Spleen (tissue), 7 donors: ENCODE results near the gene SARS2.

ENCODE experiments used
- CTCF ChIP-seq, 11 experiments: fragments of 200-600 bp in 7 of 11; fragments of 450-650 bp in 4 of 11; sonication (generic) in 4 of 11; IDR thresholded peaks in 8 of 11; conservative IDR thresholded peaks in 3 of 11; 1 replicate in 7 of 11; 2 replicates in 4 of 11; pipeline versions ENCODE4 v1.4.0 to v1.8.0; 2016 to 2021; ENCODE audit warnings: antibody characterized with exemption in 11 of 11, inconsistent platforms in 4 of 11, mild to moderate bottlenecking in 1 of 11
- POLR2A ChIP-seq, 3 donors: fragments of 450-650 bp; IDR thresholded peaks; one replicate each; pipeline ENCODE4 v1.5.1; 2017; ENCODE audit warnings: antibody characterized with exemption in 3 of 3, mild to moderate bottlenecking in 1 of 3
- POLR2AphosphoS5 ChIP-seq, 3 donors: sonication (generic); formaldehyde crosslinking; IDR thresholded peaks; one replicate each; pipeline ENCODE4 v1.5.1; 2017; ENCODE audit warnings: antibody characterized with exemption in 3 of 3
- donor health status: DM: no; HTN: no; CAD: no; lungs with moderate emphysema.
- donor health status: DM: no; HTN: no; CAD: no.
- donor health status: DM: no; HTN: no; CAD: no.

- TF ChIP-seq CTCF (IDR thresholded peaks at IDR 0.05 in 8 of 11, conservative IDR thresholded peaks at IDR 0.05 in 3 of 11) (no peak), POLR2A (IDR thresholded peaks at IDR 0.05) (no peak), POLR2AphosphoS5 (IDR thresholded peaks at IDR 0.05) (no peak)
Observed at GRCh38 chr19:38878575-38879399, 51.8 kb downstream of the SARS2 start.
